HepG2 (cell line): Measurements from ENCODE around the gene ANKRD53. TPM values are rescaled to one million over a fixed set of nuclear protein-coding genes. Genes with fewer than 3 reads are reported as not detected.

ENCODE experiments used
- ATAC-seq: fragments of 200-7000 bp; cut with Tn5 transposase; 3 replicates; pipeline ENCODE4 v1.9.1; 2020; ENCODE audit warnings: mild to moderate bottlenecking, moderate library complexity
- BruUV-seq: library from RNA; stranded (reverse); fragments of 400-500 nt; replicated peaks from 2 replicates; lab custom pipeline; 2021; lab: Mats Ljungman, UMichigan
- CTCF ChIA-PET: fragments of 300-600 bp; formaldehyde crosslinking; extraction: SDS; loops from one replicate; lab custom pipeline; 2021; ENCODE audit warnings: low total read pairs, inconsistent platforms, low intra/inter-chr PET ratio; lab: Yijun Ruan, JAX
- POLR2A ChIA-PET: fragments of 350-600 bp; sonication (Branson Sonifier 250); formaldehyde crosslinking; loops from one replicate; lab custom pipeline; 2020; ENCODE audit warnings: antibody characterized with exemption, inconsistent platforms; lab: Yijun Ruan, JAX
- DNase-seq: peaks from one replicate; pipeline ENCODE4 v3.0.0-alpha.2; 2015; ENCODE audit warnings: low spot score
- FAIRE-seq: peaks from 3 replicates; lab custom pipeline; 2011; peaks lifted over from hg19 to GRCh38; lab: Jason Lieb, UNC
- H2AFZ ChIP-seq: one replicate; pipeline ENCODE4 v1.6.1; 2011; ENCODE audit warnings: low read length, inconsistent platforms
- H3K27ac ChIP-seq: fragments of 300-600 bp; 3 replicates; pipeline ENCODE4 v1.8.0; 2011; ENCODE audit warnings: mixed run types, mild to moderate bottlenecking, mixed read lengths, low read length, inconsistent platforms; ENCODE audit not compliant: insufficient read depth; ENCODE audit errors: extremely low read length
- H3K27me3 ChIP-seq, 2 experiments: fragments of 200-600 bp in 1 of 2; 2 replicates in 1 of 2; 3 replicates in 1 of 2; pipeline versions ENCODE4 v1.6.0 to v1.8.0; 2011; ENCODE audit warnings: low read length in 2 of 2, mild to moderate bottlenecking in 2 of 2, moderate library complexity in 2 of 2, inconsistent platforms in 1 of 2; ENCODE audit not compliant: insufficient read depth in 2 of 2, control insufficient read depth in 1 of 2
- H3K36me3 ChIP-seq, 2 experiments: fragments of 200-600 bp in 1 of 2; replicated peaks in 1 of 2; 2 replicates in 1 of 2; 3 replicates in 1 of 2; pipeline versions ENCODE4 v1.5.1 to v1.8.0; 2011; ENCODE audit warnings: low read length in 2 of 2, inconsistent platforms in 1 of 2; ENCODE audit not compliant: insufficient read depth in 2 of 2, control insufficient read depth in 1 of 2
- H3K4me1 ChIP-seq: 2 replicates; pipeline ENCODE4 v1.5.1; 2012; ENCODE audit warnings: low read length, inconsistent platforms; ENCODE audit not compliant: insufficient read depth
- H3K4me2 ChIP-seq: 2 replicates; pipeline ENCODE4 v1.6.0; 2011; ENCODE audit warnings: low read depth, low read length, inconsistent platforms
- H3K4me3 ChIP-seq, 3 experiments: fragments of 200-600 bp in 1 of 3; sonication (generic), shearing (Covaris generic) in 1 of 3; replicated peaks in 1 of 3; 2 replicates each; pipeline ENCODE4 v1.5.1; 2011 to 2016; ENCODE audit warnings: low read length in 3 of 3, inconsistent platforms in 2 of 3, low read depth in 2 of 3, mild to moderate bottlenecking in 2 of 3, control low read depth in 1 of 3, mixed read lengths in 1 of 3; ENCODE audit not compliant: insufficient read depth in 1 of 3
- H3K79me2 ChIP-seq: one replicate; pipeline ENCODE4 v1.6.1; 2011; ENCODE audit warnings: low read length, inconsistent platforms; ENCODE audit not compliant: insufficient read depth
- H3K9ac ChIP-seq: 2 replicates; pipeline ENCODE4 v1.6.0; 2011; ENCODE audit warnings: mild to moderate bottlenecking, low read depth, low read length, inconsistent platforms; ENCODE audit not compliant: insufficient read depth
- H3K9me3 ChIP-seq: 2 replicates; pipeline ENCODE4 v1.5.1; 2012; ENCODE audit warnings: mild to moderate bottlenecking, low read length
- H4K20me1 ChIP-seq: 2 replicates; pipeline ENCODE4 v1.6.0; 2011; ENCODE audit warnings: inconsistent platforms, mild to moderate bottlenecking, low read length, moderate library complexity; ENCODE audit not compliant: insufficient read depth
- CEBPB ChIP-seq: IDR thresholded peaks from 2 replicates; pipeline ENCODE4 v1.6.1; 2011; ENCODE audit warnings: low read depth, low read length, improper control_type of control experiment, borderline replicate concordance
- CREM ChIP-seq, 2 experiments: sonication (generic) in 1 of 2; formaldehyde crosslinking in 1 of 2; IDR thresholded peaks; 2 replicates each; pipeline versions ENCODE4 v1.4.0 to v1.6.1; 2016 to 2020; ENCODE audit warnings: antibody characterized with exemption in 1 of 2, mild to moderate bottlenecking in 1 of 2, missing genetic modification reagents in 1 of 2
- HOXA3 ChIP-seq: sonication (generic); formaldehyde crosslinking; IDR thresholded peaks from 2 replicates; pipeline ENCODE4 v1.5.0; 2020; ENCODE audit warnings: missing genetic modification reagents
- MTA3 ChIP-seq: sonication (generic); formaldehyde crosslinking; IDR thresholded peaks from 2 replicates; pipeline ENCODE4 v1.4.0; 2020; ENCODE audit warnings: missing genetic modification reagents
- PHF21A ChIP-seq: sonication (generic); formaldehyde crosslinking; IDR thresholded peaks from 2 replicates; pipeline ENCODE4 v1.5.0; 2020; ENCODE audit warnings: mild to moderate bottlenecking, missing genetic modification reagents
- RCOR2 ChIP-seq: IDR thresholded peaks from 2 replicates; pipeline ENCODE4 v1.6.1; 2016; ENCODE audit warnings: missing biosample characterization, missing genetic modification reagents
- REPIN1 ChIP-seq: sonication (generic); formaldehyde crosslinking; IDR thresholded peaks from 2 replicates; pipeline ENCODE4 v1.8.0; 2022; ENCODE audit warnings: missing genetic modification reagents, low read depth, mild to moderate bottlenecking, borderline replicate concordance
- SKI ChIP-seq: fragments of 450-650 bp; IDR thresholded peaks from one replicate; pipeline ENCODE4 v1.6.1; 2018; ENCODE audit warnings: mild to moderate bottlenecking; ENCODE audit not compliant: partially characterized antibody
- ZHX1 ChIP-seq: sonication (generic); formaldehyde crosslinking; IDR thresholded peaks from 2 replicates; pipeline ENCODE4 v1.8.1; 2022; ENCODE audit warnings: low read depth, mild to moderate bottlenecking, missing genetic modification reagents
- ZMYM2 ChIP-seq: sonication (generic); formaldehyde crosslinking; IDR thresholded peaks from 2 replicates; pipeline ENCODE4 v1.8.0; 2022; ENCODE audit warnings: mild to moderate bottlenecking, missing genetic modification reagents
- ZNF235 ChIP-seq: sonication (generic); formaldehyde crosslinking; IDR thresholded peaks from 2 replicates; pipeline ENCODE4 v1.8.1; 2023; ENCODE audit warnings: mild to moderate bottlenecking, missing genetic modification reagents, borderline replicate concordance
- ZNF3 ChIP-seq: IDR thresholded peaks from 2 replicates; pipeline ENCODE4 v1.7.0; 2017; ENCODE audit warnings: inconsistent platforms
- ZNF451 ChIP-seq: sonication (generic); formaldehyde crosslinking; IDR thresholded peaks from 2 replicates; pipeline ENCODE4 v1.5.0; 2020; ENCODE audit warnings: mild to moderate bottlenecking, missing genetic modification reagents
- ZNF468 ChIP-seq: sonication (generic); formaldehyde crosslinking; IDR thresholded peaks from 2 replicates; pipeline ENCODE4 v1.8.0; 2022; ENCODE audit warnings: mild to moderate bottlenecking, moderate library complexity, missing genetic modification reagents
- ZNF557 ChIP-seq: sonication (generic); formaldehyde crosslinking; IDR thresholded peaks from 2 replicates; pipeline ENCODE4 v1.4.0; 2020; ENCODE audit warnings: missing genetic modification reagents
- ZNF780A ChIP-seq: sonication (generic); formaldehyde crosslinking; IDR thresholded peaks from 2 replicates; pipeline ENCODE4 v1.8.0; 2022; ENCODE audit warnings: mild to moderate bottlenecking, missing genetic modification reagents, moderate library complexity
- ZSCAN12 ChIP-seq: sonication (generic); formaldehyde crosslinking; IDR thresholded peaks from 2 replicates; pipeline ENCODE4 v1.9.0; 2021; ENCODE audit warnings: mild to moderate bottlenecking, missing genetic modification reagents
- WGBS: methylation state at CpG from one replicate; pipeline ENCODE4 v1.1.6; 2017; ENCODE audit warnings: low lambda C conversion rate; 5-methylcytosine and 5-hydroxymethylcytosine counted together
- in situ Hi-C: cut with HindIII; loops from 2 replicates; pipeline ENCODE4 v1.10.0; 2017; ENCODE audit warnings: low pct_unique_long_range_greater_than_20kb; ENCODE audit not compliant: extremely low pct_ligation_motif_present
- intact Hi-C: fragments of 100-400 bp; cut with micrococcal nuclease; formaldehyde crosslinking; loops from one replicate; pipeline ENCODE4 v1.10.0; 2022; ENCODE audit not compliant: unreplicated experiment
- polyA plus RNA-seq, 8 experiments: library from polyadenylated mRNA; depleted of rRNA in 3 of 8; stranded (reverse) in 7 of 8; unstranded in 1 of 8; fragments of >200 nt; fragmentation: Illumina TruSeq in 4 of 8; extraction: Trizol in 4 of 8; gene quantifications; 2 replicates each; pipeline versions ENCODE4 v1.2.1 to v1.2.3, GENCODE V29; 2011 to 2016; ENCODE audit warnings: low read depth in 4 of 8, missing spikeins in 1 of 8, mixed read lengths in 1 of 8; ENCODE audit not compliant: insufficient read depth in 1 of 8
- total RNA-seq, 5 experiments: library from RNA; depleted of rRNA; stranded (reverse); fragments of >200 nt; fragmentation: Illumina TruSeq; extraction: Trizol; gene quantifications; 2 replicates each; pipeline ENCODE4 v1.2.3, GENCODE V29; 2016; ENCODE audit warnings: low read depth in 1 of 5
- TF ChIP-seq, protein P1 (sequence below): sonication (generic); formaldehyde crosslinking; IDR thresholded peaks from 2 replicates; pipeline ENCODE4 v1.4.0; 2020; ENCODE audit warnings: mild to moderate bottlenecking, missing genetic modification reagents
- TF ChIP-seq, protein P2 (sequence below): sonication (generic); formaldehyde crosslinking; conservative IDR thresholded peaks from 2 replicates; pipeline ENCODE4 v1.5.0; 2020; ENCODE audit warnings: missing genetic modification reagents
- TF ChIP-seq, protein P3 (sequence below): sonication (generic); formaldehyde crosslinking; IDR thresholded peaks from 2 replicates; pipeline ENCODE4 v1.5.0; 2020; ENCODE audit warnings: missing genetic modification reagents

Gene ANKRD53
- total and polyA plus RNA-seq, 2 of the 13 experiments (the other 11 are each of a cell fraction or from before 2014, with no cell fraction given) = 0.15 TPM; not detected in 1

- TF ChIP-seq SKI (no peak), ZSCAN12 (CRISPR knock-in tag) (no peak), ZNF468 (CRISPR knock-in tag) (no peak), CEBPB (no peak), ZNF780A (CRISPR knock-in tag) (no peak), PHF21A (CRISPR knock-in tag) (no peak), HOXA3 (CRISPR knock-in tag) (no peak)
Measured at GRCh38 chr2:70974592-70974991, 3.8 kb upstream of the ANKRD53 start (continued).

DNA sequence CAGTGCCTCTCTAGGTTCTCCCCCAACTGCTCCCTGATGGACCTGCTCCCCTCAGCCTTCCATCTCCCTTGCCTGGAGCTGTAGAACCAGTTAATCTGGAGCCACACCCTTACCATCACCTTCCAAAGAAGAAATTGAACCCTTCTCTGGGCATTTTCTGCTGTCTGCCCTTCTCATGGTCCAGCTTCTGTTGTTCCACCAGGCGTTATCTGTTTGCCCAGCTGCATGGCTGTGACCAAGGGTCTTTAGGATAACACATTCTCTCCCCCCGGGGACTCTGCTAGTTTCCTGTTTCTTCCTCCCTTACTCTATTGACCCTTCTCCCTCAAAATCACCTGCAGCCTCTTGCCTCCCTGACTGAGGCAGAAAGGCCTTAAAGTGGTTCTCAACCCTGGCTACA is 3.2 kb upstream of the ANKRD53 start:
- Histone ChIP-seq H3K9me3 (no peaks in the 10 kb centered on the region), H3K4me3 (no peak overlapping the region), H2AFZ (no peak overlapping the region), H3K4me1 (peaks cover 14% of the 10 kb centered on the region), H3K9ac (no peak overlapping the region), H4K20me1 (no peaks in the 10 kb centered on the region), H3K79me2 (no peaks in the 10 kb centered on the region), H3K4me2 (no peak overlapping the region), H3K27ac (no peak overlapping the region), H3K27me3 (no peaks in the 10 kb centered on the region), H3K36me3 (no peaks in the 10 kb centered on the region)
- in situ Hi-C loops (no loop called here), intact Hi-C loops (no loop called here)
- WGBS = 18% methylated on average over 2 of the region's 2 CpGs
- CTCF ChIA-PET = no interaction called here
- ATAC-seq (no peak), DNase-seq (no peak), FAIRE-seq (no peak)
- POLR2A ChIA-PET = no interaction called here
- no TSS peak for BruUV-seq
- TF ChIP-seq CREM (IDR thresholded peaks at IDR 0.05) (no peak), CREM (CRISPR knock-in tag; IDR thresholded peaks at IDR 0.05) (no peak), ZHX1 (CRISPR knock-in tag) (no peak), MTA3 (no peak), ZNF3 (CRISPR knock-in tag) (no peak), ZNF235 (no peak), RCOR2 (CRISPR knock-in tag) (no peak), ZNF557 (CRISPR knock-in tag) (no peak), ZNF451 (CRISPR knock-in tag) (no peak), ZMYM2 (no peak), REPIN1 (CRISPR knock-in tag) (no peak)
- TF ChIP-seq, protein P1, sequence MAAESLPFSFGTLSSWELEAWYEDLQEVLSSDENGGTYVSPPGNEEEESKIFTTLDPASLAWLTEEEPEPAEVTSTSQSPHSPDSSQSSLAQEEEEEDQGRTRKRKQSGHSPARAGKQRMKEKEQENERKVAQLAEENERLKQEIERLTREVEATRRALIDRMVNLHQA = no peak
- TF ChIP-seq, protein P2, sequence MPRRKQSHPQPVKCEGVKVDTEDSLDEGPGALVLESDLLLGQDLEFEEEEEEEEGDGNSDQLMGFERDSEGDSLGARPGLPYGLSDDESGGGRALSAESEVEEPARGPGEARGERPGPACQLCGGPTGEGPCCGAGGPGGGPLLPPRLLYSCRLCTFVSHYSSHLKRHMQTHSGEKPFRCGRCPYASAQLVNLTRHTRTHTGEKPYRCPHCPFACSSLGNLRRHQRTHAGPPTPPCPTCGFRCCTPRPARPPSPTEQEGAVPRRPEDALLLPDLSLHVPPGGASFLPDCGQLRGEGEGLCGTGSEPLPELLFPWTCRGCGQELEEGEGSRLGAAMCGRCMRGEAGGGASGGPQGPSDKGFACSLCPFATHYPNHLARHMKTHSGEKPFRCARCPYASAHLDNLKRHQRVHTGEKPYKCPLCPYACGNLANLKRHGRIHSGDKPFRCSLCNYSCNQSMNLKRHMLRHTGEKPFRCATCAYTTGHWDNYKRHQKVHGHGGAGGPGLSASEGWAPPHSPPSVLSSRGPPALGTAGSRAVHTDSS (CRISPR knock-in tag) = no peak
- TF ChIP-seq, protein P3, sequence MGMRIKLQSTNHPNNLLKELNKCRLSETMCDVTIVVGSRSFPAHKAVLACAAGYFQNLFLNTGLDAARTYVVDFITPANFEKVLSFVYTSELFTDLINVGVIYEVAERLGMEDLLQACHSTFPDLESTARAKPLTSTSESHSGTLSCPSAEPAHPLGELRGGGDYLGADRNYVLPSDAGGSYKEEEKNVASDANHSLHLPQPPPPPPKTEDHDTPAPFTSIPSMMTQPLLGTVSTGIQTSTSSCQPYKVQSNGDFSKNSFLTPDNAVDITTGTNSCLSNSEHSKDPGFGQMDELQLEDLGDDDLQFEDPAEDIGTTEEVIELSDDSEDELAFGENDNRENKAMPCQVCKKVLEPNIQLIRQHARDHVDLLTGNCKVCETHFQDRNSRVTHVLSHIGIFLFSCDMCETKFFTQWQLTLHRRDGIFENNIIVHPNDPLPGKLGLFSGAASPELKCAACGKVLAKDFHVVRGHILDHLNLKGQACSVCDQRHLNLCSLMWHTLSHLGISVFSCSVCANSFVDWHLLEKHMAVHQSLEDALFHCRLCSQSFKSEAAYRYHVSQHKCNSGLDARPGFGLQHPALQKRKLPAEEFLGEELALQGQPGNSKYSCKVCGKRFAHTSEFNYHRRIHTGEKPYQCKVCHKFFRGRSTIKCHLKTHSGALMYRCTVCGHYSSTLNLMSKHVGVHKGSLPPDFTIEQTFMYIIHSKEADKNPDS (CRISPR knock-in tag) = no peak
